ENCODE measurements around the gene TPRX1. TPM values are rescaled to one million over a fixed set of nuclear protein-coding genes. Genes with fewer than 3 reads are reported as not detected.
"Not testable (repeated sequence)": the region's sequence is repeated elsewhere in the genome, so short reads cannot be mapped to it uniquely, and the experiment has no call there.

TPRX1 gene
- total and polyA plus RNA-seq, 4 donors = not detected

GRCh38 chr19:47826800-47827199 is 22.4 kb upstream of the TPRX1 start:
- Histone ChIP-seq H3K4me3 (ENCODE audit: low read length in 2 of 2) (no peak overlapping the region), H3K27ac (ENCODE audit: low read depth in 1 of 2, low read length in 2 of 2) (no peak overlapping the region), H3K9me3 (ENCODE audit: control insufficient read depth, low read length) (peaks cover 3% of the 10 kb centered on the region), H3K36me3 (ENCODE audit: control insufficient read depth in 1 of 2, insufficient read depth in 2 of 2, low read length in 1 of 2) (no peaks in the 10 kb centered on the region), H3K4me1 (ENCODE audit: control insufficient read depth in 1 of 2, insufficient read depth in 2 of 2, low read length in 2 of 2) (no peaks in the 10 kb centered on the region), H3K27me3 (ENCODE audit: control insufficient read depth in 1 of 2, insufficient read depth in 2 of 2, low read length in 1 of 2) (no peaks in the 10 kb centered on the region)
- intact Hi-C loops (cut with DNase I) = no loop called here
- peak; percentile 12 to 20 for DNase-seq
- no peak for ATAC-seq (ENCODE audit: low FRiP score)
- 85 to 90% methylated on average over 6 of the region's 6 CpGs for WGBS, 2 donors

DNA sequence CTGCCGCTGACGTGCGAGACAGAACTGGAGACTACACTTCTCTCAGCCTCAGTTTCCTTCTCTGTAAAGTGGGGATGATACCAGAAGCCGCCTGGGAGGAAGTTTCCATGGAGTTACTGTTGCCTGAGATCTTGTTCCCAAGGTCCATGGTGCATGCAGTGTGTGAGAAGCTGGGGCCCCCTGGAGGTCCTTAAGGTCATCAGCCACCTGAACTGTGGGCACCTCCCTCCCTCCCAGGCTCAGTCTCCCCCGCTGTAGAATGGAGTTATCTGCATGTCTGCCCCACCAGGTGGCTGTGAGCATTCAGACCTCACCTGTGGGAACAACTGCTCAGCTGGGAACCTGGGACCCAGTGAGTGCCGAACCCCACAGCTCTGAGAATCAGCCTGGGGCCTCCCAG is 20.0 kb upstream of the TPRX1 start:
- ATAC-seq (ENCODE audit: low FRiP score) = no peak
- H3K4me3 ChIP-seq (ENCODE audit: low read length in 2 of 2) = no peak overlapping the region
- WGBS, 2 donors = 76 to 78% methylated on average over 6 of the region's 6 CpGs
- DNase-seq = peak in 1 of 2 donors; percentile 33
- no peaks in the 10 kb centered on the region for H3K27me3 ChIP-seq (ENCODE audit: control insufficient read depth in 1 of 2, insufficient read depth in 2 of 2, low read length in 1 of 2)
- no peak overlapping the region for H3K27ac ChIP-seq (ENCODE audit: low read depth in 1 of 2, low read length in 2 of 2)
- peaks cover 3% of the 10 kb centered on the region for H3K9me3 ChIP-seq (ENCODE audit: control insufficient read depth, low read length)
- no peaks in the 10 kb centered on the region for H3K36me3 ChIP-seq (ENCODE audit: control insufficient read depth in 1 of 2, insufficient read depth in 2 of 2, low read length in 1 of 2)
- intact Hi-C loops (cut with DNase I) = no loop called here
- H3K4me1 ChIP-seq (ENCODE audit: control insufficient read depth in 1 of 2, insufficient read depth in 2 of 2, low read length in 2 of 2) = no peaks in the 10 kb centered on the region

DNA sequence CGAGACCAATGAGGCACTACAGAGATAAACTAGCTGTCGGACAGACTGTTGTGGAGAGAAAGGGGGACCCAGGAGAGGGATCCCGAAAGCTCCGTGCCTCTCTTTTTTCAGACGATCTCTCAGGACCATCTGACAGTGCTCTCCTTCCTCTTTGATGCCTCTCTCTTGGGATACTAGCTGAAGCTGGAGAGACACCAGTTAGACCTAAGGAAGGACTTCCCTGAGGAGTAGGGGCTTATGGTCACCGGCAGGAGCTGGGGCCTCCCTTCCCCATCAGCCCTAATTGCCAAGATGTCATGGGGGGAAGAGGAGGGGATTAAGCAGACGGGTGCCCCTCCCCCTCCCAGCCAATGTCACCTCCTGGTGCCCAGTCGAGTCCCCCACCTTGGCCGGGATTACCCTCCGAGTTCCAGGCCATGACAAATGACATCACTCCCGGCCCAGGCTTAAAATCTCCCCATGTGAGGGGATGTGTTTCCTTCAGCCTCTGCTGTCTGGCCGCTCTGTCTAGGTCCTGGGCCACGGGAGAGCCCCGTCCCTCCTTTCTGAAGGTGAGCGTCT is 17.2 kb upstream of the TPRX1 start, which contains the start of gene CRX:
TSS of gene CRX (plus strand) at position 478 of the 561 bp plus-strand sequence. CDS start 12,507 bp downstream, outside the sequence.
- Histone ChIP-seq H3K27ac (ENCODE audit: low read depth in 1 of 2, low read length in 2 of 2) (no peak within 1 kb of the TSS), H3K4me1 (ENCODE audit: control insufficient read depth in 1 of 2, insufficient read depth in 2 of 2, low read length in 2 of 2) (no peaks in the 10 kb centered on the region), H3K27me3 (ENCODE audit: control insufficient read depth in 1 of 2, insufficient read depth in 2 of 2, low read length in 1 of 2) (no peaks in the 10 kb centered on the region), H3K36me3 (ENCODE audit: control insufficient read depth in 1 of 2, insufficient read depth in 2 of 2, low read length in 1 of 2) (no peaks in the 10 kb centered on the region), H3K9me3 (ENCODE audit: control insufficient read depth, low read length) (no peaks in the 10 kb centered on the region), H3K4me3 (ENCODE audit: low read length in 2 of 2) (no peak within 1 kb of the TSS)
- WGBS, 2 donors = 39 to 41% methylated on average over 15 of the region's 15 CpGs
- ATAC-seq (ENCODE audit: low FRiP score) (no peak), DNase-seq (peak; percentile 29 to 39)
- intact Hi-C loops (cut with DNase I) = no loop called here

GRCh38 chr19:47820410-47820809 is 16.1 kb upstream of the TPRX1 start:
- 67 to 71% methylated on average over 2 of the region's 2 CpGs for WGBS, 2 donors
- Histone ChIP-seq H3K4me1 (ENCODE audit: control insufficient read depth in 1 of 2, insufficient read depth in 2 of 2, low read length in 2 of 2) (no peaks in the 10 kb centered on the region), H3K9me3 (ENCODE audit: control insufficient read depth, low read length) (no peaks in the 10 kb centered on the region), H3K27me3 (ENCODE audit: control insufficient read depth in 1 of 2, insufficient read depth in 2 of 2, low read length in 1 of 2) (no peaks in the 10 kb centered on the region), H3K36me3 (ENCODE audit: control insufficient read depth in 1 of 2, insufficient read depth in 2 of 2, low read length in 1 of 2) (no peaks in the 10 kb centered on the region), H3K27ac (ENCODE audit: low read depth in 1 of 2, low read length in 2 of 2) (no peak overlapping the region), H3K4me3 (ENCODE audit: low read length in 2 of 2) (no peak overlapping the region)
- DNase-seq (no peak), ATAC-seq (ENCODE audit: low FRiP score) (no peak)
- intact Hi-C loops (cut with DNase I) = no loop called here

- Histone ChIP-seq H3K27me3 (ENCODE audit: control insufficient read depth in 1 of 2, insufficient read depth in 2 of 2, low read length in 1 of 2) (no peaks in the 10 kb centered on the region), H3K27ac (ENCODE audit: low read depth in 1 of 2, low read length in 2 of 2) (no peak overlapping the region), H3K9me3 (ENCODE audit: control insufficient read depth, low read length) (no peaks in the 10 kb centered on the region), H3K4me1 (ENCODE audit: control insufficient read depth in 1 of 2, insufficient read depth in 2 of 2, low read length in 2 of 2) (no peaks in the 10 kb centered on the region), H3K4me3 (ENCODE audit: low read length in 2 of 2) (no peak overlapping the region), H3K36me3 (ENCODE audit: control insufficient read depth in 1 of 2, insufficient read depth in 2 of 2, low read length in 1 of 2) (no peaks in the 10 kb centered on the region)
- WGBS, 2 donors = 6 to 15% methylated on average over 10 of the region's 10 CpGs
- intact Hi-C loops (cut with DNase I) = no loop called here
- DNase-seq (peak; percentile 13 to 30), ATAC-seq (ENCODE audit: low FRiP score) (no peak)
Observed at GRCh38 chr19:47819858-47820257, 15.5 kb upstream of the TPRX1 start.

DNA sequence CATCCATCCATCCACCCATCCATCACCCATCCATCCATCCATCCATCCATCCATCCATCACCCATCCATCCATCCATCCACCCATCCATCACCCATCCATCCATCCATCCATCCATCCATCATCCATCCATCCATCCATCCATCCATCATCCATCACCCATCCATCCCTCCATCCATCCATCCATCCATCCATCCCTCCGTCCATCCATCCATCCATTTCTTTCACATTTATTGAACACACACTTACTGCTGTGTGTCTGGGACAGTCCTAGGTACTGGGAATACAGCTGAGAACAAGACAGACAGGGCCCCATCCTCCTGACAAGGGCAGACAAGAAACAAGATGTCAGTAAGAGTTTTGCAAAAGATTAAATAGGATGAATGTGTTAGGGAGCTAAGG is 13.9 kb upstream of the TPRX1 start:
- ATAC-seq (ENCODE audit: low FRiP score); H3K4me3 ChIP-seq (ENCODE audit: low read length in 2 of 2); H3K27me3 ChIP-seq (ENCODE audit: control insufficient read depth in 1 of 2, insufficient read depth in 2 of 2, low read length in 1 of 2); H3K9me3 ChIP-seq (ENCODE audit: control insufficient read depth, low read length); intact Hi-C loops (cut with DNase I); DNase-seq; H3K4me1 ChIP-seq (ENCODE audit: control insufficient read depth in 1 of 2, insufficient read depth in 2 of 2, low read length in 2 of 2); H3K36me3 ChIP-seq (ENCODE audit: control insufficient read depth in 1 of 2, insufficient read depth in 2 of 2, low read length in 1 of 2); H3K27ac ChIP-seq (ENCODE audit: low read depth in 1 of 2, low read length in 2 of 2): not testable (repeated sequence)
- WGBS, 2 donors = 90 to 95% methylated on average over 1 of the region's 1 CpG

- H3K36me3 ChIP-seq (ENCODE audit: control insufficient read depth in 1 of 2, insufficient read depth in 2 of 2, low read length in 1 of 2); DNase-seq; H3K27me3 ChIP-seq (ENCODE audit: control insufficient read depth in 1 of 2, insufficient read depth in 2 of 2, low read length in 1 of 2); H3K27ac ChIP-seq (ENCODE audit: low read depth in 1 of 2, low read length in 2 of 2); intact Hi-C loops (cut with DNase I); ATAC-seq (ENCODE audit: low FRiP score); H3K4me1 ChIP-seq (ENCODE audit: control insufficient read depth in 1 of 2, insufficient read depth in 2 of 2, low read length in 2 of 2); H3K4me3 ChIP-seq (ENCODE audit: low read length in 2 of 2); H3K9me3 ChIP-seq (ENCODE audit: control insufficient read depth, low read length): not testable (repeated sequence)
- 91 to 95% methylated on average over 8 of the region's 8 CpGs for WGBS, 2 donors
Observed at GRCh38 chr19:47816270-47816669, 11.9 kb upstream of the TPRX1 start.

GRCh38 chr19:47813995-47814328 is 9.6 kb upstream of the TPRX1 start:
- H3K4me3 ChIP-seq (ENCODE audit: low read length in 2 of 2) = no peak overlapping the region
- intact Hi-C loops (cut with DNase I) = no loop called here
- ATAC-seq (ENCODE audit: low FRiP score) (no peak), DNase-seq (no peak)
- no peaks in the 10 kb centered on the region for H3K27me3 ChIP-seq (ENCODE audit: control insufficient read depth in 1 of 2, insufficient read depth in 2 of 2, low read length in 1 of 2)
- no peaks in the 10 kb centered on the region for H3K36me3 ChIP-seq (ENCODE audit: control insufficient read depth in 1 of 2, insufficient read depth in 2 of 2, low read length in 1 of 2)
- WGBS, 2 donors = 55 to 56% methylated on average over 7 of the region's 7 CpGs
- no peaks in the 10 kb centered on the region for H3K9me3 ChIP-seq (ENCODE audit: control insufficient read depth, low read length)
- no peak overlapping the region for H3K27ac ChIP-seq (ENCODE audit: low read depth in 1 of 2, low read length in 2 of 2)
- no peaks in the 10 kb centered on the region for H3K4me1 ChIP-seq (ENCODE audit: control insufficient read depth in 1 of 2, insufficient read depth in 2 of 2, low read length in 2 of 2)

GRCh38 chr19:47813304-47813994 is 9.1 kb upstream of the TPRX1 start:
- peak; percentile 74 for ATAC-seq (ENCODE audit: low FRiP score)
- H3K27ac ChIP-seq (ENCODE audit: low read depth in 1 of 2, low read length in 2 of 2) = no peak overlapping the region
- H3K36me3 ChIP-seq (ENCODE audit: control insufficient read depth in 1 of 2, insufficient read depth in 2 of 2, low read length in 1 of 2) = no peaks in the 10 kb centered on the region
- peak; percentile 79 to 93 for DNase-seq
- intact Hi-C loops (cut with DNase I) = no loop called here
- H3K4me3 ChIP-seq (ENCODE audit: low read length in 2 of 2) = no peak overlapping the region
- H3K9me3 ChIP-seq (ENCODE audit: control insufficient read depth, low read length) = no peaks in the 10 kb centered on the region
- no peaks in the 10 kb centered on the region for H3K27me3 ChIP-seq (ENCODE audit: control insufficient read depth in 1 of 2, insufficient read depth in 2 of 2, low read length in 1 of 2)
- WGBS, 2 donors = 39 to 41% methylated on average over 16 to 17 of the region's 17 CpGs
- H3K4me1 ChIP-seq (ENCODE audit: control insufficient read depth in 1 of 2, insufficient read depth in 2 of 2, low read length in 2 of 2) = no peaks in the 10 kb centered on the region
